ENCODE measurements around the gene BANK1. TPM values are rescaled to one million over a fixed set of nuclear protein-coding genes. Genes with fewer than 3 reads are reported as not detected.

Gene BANK1
- polyA plus RNA-seq, 1 of the 3 experiments (the other 2 are of a cell fraction): not detected

DNA sequence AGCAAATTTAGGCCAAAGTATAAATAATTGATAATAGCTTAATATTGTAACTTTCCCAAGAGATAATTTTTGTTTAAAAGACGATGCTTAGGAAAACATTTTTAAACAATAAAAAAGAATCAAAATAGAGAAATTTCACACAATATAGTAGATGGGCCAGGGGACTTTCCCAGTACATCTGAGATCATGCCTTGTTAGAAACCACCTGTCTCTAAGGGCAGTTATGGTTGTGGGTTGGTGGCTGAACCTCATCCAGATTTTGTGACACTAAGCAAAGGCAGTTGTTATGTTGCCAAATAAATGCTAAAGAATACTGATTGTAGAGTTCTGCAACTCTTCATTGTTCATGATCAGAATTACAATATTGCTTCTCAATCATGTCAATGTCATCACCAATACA is 270.6 kb downstream of the BANK1 start:
- 90% methylated on average over 1 of the region's 1 CpG for WGBS (ENCODE audit: low lambda C conversion rate)

More for the DNA sequence above, 270.6 kb downstream of the BANK1 start:
- no peak for TF ChIP-seq SIN3A (IDR thresholded peaks at IDR 0.05; ENCODE audit: borderline replicate concordance, low read depth, low read length)
- TF ChIP-seq NRF1 (IDR thresholded peaks at IDR 0.05; ENCODE audit: low read depth, low read length): no peak
- TF ChIP-seq MEF2A (IDR thresholded peaks at IDR 0.05; ENCODE audit: borderline replicate concordance, low read depth): no peak
- TF ChIP-seq, protein P1, sequence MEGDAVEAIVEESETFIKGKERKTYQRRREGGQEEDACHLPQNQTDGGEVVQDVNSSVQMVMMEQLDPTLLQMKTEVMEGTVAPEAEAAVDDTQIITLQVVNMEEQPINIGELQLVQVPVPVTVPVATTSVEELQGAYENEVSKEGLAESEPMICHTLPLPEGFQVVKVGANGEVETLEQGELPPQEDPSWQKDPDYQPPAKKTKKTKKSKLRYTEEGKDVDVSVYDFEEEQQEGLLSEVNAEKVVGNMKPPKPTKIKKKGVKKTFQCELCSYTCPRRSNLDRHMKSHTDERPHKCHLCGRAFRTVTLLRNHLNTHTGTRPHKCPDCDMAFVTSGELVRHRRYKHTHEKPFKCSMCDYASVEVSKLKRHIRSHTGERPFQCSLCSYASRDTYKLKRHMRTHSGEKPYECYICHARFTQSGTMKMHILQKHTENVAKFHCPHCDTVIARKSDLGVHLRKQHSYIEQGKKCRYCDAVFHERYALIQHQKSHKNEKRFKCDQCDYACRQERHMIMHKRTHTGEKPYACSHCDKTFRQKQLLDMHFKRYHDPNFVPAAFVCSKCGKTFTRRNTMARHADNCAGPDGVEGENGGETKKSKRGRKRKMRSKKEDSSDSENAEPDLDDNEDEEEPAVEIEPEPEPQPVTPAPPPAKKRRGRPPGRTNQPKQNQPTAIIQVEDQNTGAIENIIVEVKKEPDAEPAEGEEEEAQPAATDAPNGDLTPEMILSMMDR (IDR thresholded peaks at IDR 0.05): no peak
- no peak for TF ChIP-seq TAF1 (IDR thresholded peaks at IDR 0.05; ENCODE audit: borderline replicate concordance, low read depth, low read length)
- TF ChIP-seq REST (IDR thresholded peaks at IDR 0.05; ENCODE audit: low read depth, low read length): no peak
- TF ChIP-seq EP300 (IDR thresholded peaks at IDR 0.05; ENCODE audit: borderline replicate concordance in 1 of 2, low read depth in 1 of 2, low read length in 1 of 2): no peak
- TF ChIP-seq SMC3 (IDR thresholded peaks at IDR 0.05; ENCODE audit: low read depth, low read length): no peak
- TF ChIP-seq POLR2AphosphoS5 (IDR thresholded peaks at IDR 0.05; ENCODE audit: low read depth, low read length): no peak
- TF ChIP-seq, protein P2, sequence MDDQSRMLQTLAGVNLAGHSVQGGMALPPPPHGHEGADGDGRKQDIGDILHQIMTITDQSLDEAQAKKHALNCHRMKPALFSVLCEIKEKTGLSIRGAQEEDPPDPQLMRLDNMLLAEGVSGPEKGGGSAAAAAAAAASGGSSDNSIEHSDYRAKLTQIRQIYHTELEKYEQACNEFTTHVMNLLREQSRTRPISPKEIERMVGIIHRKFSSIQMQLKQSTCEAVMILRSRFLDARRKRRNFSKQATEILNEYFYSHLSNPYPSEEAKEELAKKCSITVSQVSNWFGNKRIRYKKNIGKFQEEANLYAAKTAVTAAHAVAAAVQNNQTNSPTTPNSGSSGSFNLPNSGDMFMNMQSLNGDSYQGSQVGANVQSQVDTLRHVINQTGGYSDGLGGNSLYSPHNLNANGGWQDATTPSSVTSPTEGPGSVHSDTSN (IDR thresholded peaks at IDR 0.05): no peak
- no peak for TF ChIP-seq IRF3 (IDR thresholded peaks at IDR 0.05; ENCODE audit: low read depth, low read length)
- no peak for TF ChIP-seq TCF12 (IDR thresholded peaks at IDR 0.05)
- TF ChIP-seq MXI1 (IDR thresholded peaks at IDR 0.05; ENCODE audit: low read depth, low read length): no peak
- TF ChIP-seq GATA2 (CRISPR knock-in tag; IDR thresholded peaks at IDR 0.05): no peak
- no peak for TF ChIP-seq RAD21 (IDR thresholded peaks at IDR 0.05; ENCODE audit: low read length)
- TF ChIP-seq MAX (IDR thresholded peaks at IDR 0.05; ENCODE audit: low read depth): no peak
- no peak for TF ChIP-seq TEAD4 (IDR thresholded peaks at IDR 0.05; ENCODE audit: borderline replicate concordance, insufficient read depth)
- no peak for TF ChIP-seq FOXJ3 (CRISPR knock-in tag; IDR thresholded peaks at IDR 0.05)
- TF ChIP-seq, protein P3, sequence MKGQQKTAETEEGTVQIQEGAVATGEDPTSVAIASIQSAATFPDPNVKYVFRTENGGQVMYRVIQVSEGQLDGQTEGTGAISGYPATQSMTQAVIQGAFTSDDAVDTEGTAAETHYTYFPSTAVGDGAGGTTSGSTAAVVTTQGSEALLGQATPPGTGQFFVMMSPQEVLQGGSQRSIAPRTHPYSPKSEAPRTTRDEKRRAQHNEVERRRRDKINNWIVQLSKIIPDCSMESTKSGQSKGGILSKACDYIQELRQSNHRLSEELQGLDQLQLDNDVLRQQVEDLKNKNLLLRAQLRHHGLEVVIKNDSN (IDR thresholded peaks at IDR 0.05; ENCODE audit: borderline replicate concordance, low read depth): no peak
- TF ChIP-seq RCOR1 (IDR thresholded peaks at IDR 0.05; ENCODE audit: low read length): no peak
- Histone ChIP-seq H3K27me3 (ENCODE audit: insufficient read depth) (no peaks in the 10 kb centered on the region), H3K9me2 (no peaks in the 10 kb centered on the region), H3K4me2 (no peak overlapping the region), H3K27ac (ENCODE audit: low read depth in 2 of 2, low read length in 1 of 2) (no peak overlapping the region), H3K36me3 (replicated peaks in 1 of 2; ENCODE audit: control insufficient read depth in 1 of 2, insufficient read depth in 2 of 2, low read length in 1 of 2) (no peaks in the 10 kb centered on the region), H3K79me2 (ENCODE audit: insufficient read depth) (no peaks in the 10 kb centered on the region), H3K4me1 (ENCODE audit: control insufficient read depth in 1 of 2, insufficient read depth in 2 of 2, low read depth in 1 of 2, low read length in 1 of 2) (no peaks in the 10 kb centered on the region), H2AFZ (ENCODE audit: low read depth) (no peak overlapping the region), H4K20me1 (ENCODE audit: insufficient read depth) (no peaks in the 10 kb centered on the region), H3K9me3 (no peaks in the 10 kb centered on the region; the same call in 1 of the 2 replicates), H3F3A (replicated peaks; ENCODE audit: insufficient read depth) (no peaks in the 10 kb centered on the region), H3K9ac (no peak overlapping the region), H3K4me3 (ENCODE audit: low read depth in 2 of 2, low read length in 1 of 2) (no peak overlapping the region)
- DNase-seq: no peak
- POLR2A ChIA-PET: no interaction called here
- CTCF ChIA-PET: no interaction called here
